Panc1 (cell line): ENCODE measurements around the gene AUNIP.

Source experiments
- POLR2AphosphoS5 ChIP-seq: IDR thresholded peaks from 2 replicates; pipeline ENCODE4 v1.6.1; 2012; ENCODE audit warnings: mild to moderate bottlenecking, low read depth, low read length, moderate library complexity
- TF ChIP-seq, protein P1 (sequence below): fragments of 450-650 bp; IDR thresholded peaks from 2 replicates; pipeline ENCODE4 v1.5.1; 2017; ENCODE audit warnings: mild to moderate bottlenecking

DNA sequence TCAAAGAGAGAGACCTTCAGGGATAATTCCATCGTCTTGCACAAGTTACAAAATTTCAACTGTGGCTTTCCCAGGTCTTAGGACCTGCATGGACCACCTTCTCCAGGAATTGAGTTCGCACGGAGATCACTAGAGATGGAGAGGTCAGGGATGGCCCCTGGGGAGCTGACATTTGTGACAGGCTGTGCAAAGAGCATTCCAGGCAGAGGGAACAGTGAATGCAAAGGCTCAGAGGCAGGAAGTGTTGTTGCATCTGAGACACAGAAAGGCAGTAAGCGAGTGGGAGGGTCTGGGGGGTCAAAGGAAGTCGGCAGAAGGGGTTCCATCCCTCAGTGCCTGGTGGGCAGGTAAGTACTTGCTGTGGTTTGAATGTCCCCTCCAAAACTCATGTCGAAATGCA is 68.8 kb downstream of the AUNIP start:
- TF ChIP-seq, protein P1, sequence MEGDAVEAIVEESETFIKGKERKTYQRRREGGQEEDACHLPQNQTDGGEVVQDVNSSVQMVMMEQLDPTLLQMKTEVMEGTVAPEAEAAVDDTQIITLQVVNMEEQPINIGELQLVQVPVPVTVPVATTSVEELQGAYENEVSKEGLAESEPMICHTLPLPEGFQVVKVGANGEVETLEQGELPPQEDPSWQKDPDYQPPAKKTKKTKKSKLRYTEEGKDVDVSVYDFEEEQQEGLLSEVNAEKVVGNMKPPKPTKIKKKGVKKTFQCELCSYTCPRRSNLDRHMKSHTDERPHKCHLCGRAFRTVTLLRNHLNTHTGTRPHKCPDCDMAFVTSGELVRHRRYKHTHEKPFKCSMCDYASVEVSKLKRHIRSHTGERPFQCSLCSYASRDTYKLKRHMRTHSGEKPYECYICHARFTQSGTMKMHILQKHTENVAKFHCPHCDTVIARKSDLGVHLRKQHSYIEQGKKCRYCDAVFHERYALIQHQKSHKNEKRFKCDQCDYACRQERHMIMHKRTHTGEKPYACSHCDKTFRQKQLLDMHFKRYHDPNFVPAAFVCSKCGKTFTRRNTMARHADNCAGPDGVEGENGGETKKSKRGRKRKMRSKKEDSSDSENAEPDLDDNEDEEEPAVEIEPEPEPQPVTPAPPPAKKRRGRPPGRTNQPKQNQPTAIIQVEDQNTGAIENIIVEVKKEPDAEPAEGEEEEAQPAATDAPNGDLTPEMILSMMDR, result no peak
- TF ChIP-seq POLR2AphosphoS5, result no peak
